HG03354 (cell line): Measurements from ENCODE around the gene NDUFB5.
"Not testable (repeated sequence)": the region's sequence is repeated elsewhere in the genome, so short reads cannot be mapped to it uniquely, and the experiment has no call there.

Source experiments
- ATAC-seq: cut with Tn5 transposase; IDR thresholded peaks from one replicate; pipeline ENCODE4 v1.9.1; 2021; ENCODE audit warnings: mild to moderate bottlenecking; ENCODE audit not compliant: unreplicated experiment, poor library complexity, severe bottlenecking

NDUFB5 gene

DNA sequence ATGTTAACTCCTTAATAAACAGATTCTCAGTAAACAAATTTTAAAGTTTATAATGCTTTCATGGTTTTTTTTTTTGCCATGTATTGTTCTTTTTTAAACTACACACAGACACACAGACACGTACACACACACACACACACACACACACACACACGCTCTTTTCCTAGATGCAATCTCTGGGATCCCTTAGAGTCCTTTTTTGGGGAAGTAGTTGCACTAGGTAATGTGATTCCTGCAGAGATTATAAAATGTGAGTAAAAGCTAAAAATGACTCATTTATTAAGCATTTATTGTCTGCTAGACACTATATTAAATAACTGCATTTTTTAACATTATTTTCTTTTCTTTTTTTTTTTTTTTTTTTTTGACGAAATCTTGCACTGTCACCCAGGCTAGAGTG, 19.9 kb downstream of the NDUFB5 start:
- ATAC-seq: no peak

DNA sequence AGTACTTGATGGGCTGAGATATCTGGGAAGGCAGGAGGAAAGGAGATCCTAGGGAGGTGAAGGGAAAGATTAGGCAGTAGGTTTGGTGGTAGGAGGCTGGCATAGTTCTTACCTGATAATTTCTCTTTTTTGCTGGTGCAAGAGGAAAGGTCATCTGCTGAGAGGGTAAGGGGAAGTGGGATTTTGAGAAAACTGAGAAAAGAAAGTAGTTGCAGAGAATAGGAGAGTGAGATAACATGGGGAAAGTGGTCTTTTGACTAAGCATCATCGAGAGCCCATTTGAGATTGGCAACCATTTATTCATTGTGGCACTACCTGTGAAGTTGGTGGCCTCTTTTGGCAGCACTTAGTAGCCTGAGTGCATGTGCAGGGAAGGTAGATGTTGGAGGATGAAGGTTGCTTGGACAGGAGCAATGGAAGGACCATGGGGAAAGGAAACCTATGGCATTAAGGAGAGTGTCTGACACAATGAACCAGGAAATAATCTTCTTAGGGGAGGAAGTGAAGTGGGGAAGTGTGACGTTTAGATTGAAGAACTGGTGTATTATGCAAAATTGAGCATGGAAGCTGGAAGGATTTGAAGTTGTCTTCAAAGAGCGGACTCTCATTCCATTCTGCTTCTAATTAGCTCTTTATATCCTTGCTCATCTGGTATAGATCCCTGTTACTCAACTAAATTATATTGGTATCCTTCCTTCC, 26.3 kb downstream of the NDUFB5 start:
- ATAC-seq: no peak

DNA sequence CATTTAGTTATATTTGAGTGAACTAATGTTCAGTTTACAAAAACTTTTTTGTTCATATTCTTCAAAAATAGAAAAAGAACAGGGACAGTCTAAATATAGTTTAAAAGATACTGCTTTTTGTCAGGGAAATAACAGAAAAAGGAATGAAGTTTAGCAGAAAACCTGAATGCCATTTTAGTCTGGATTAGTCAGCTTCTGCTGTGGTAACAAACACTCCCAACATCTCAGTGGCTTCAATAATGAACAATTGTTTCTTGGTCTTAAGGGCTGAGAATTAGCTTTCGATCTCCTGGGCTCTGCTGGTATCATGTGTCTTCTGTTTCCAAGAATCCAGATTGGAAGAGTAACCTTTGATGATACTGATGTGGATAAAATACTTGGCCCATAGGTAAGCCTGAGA, 35.9 kb downstream of the NDUFB5 start:
- no peak for ATAC-seq

DNA sequence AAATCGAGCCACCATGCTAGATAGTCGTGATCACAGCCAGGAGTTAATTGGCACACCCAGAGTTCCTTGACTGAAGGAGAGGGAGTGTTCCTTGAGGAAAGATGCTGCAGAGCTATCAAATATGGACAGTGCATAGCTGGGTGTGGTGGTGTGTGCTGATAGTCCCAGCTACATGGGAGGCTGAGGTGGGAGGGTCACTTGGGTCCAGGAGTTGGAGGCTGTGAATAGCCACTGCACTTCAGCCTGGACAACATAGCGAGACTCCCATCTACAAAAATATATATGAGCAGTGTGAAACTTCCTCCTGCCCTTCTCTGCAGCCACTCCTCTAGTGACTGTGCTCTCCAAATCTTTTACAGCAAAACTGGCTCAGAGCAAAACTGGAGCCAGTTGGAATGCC, 38.3 kb downstream of the NDUFB5 start:
- ATAC-seq: no peak

DNA sequence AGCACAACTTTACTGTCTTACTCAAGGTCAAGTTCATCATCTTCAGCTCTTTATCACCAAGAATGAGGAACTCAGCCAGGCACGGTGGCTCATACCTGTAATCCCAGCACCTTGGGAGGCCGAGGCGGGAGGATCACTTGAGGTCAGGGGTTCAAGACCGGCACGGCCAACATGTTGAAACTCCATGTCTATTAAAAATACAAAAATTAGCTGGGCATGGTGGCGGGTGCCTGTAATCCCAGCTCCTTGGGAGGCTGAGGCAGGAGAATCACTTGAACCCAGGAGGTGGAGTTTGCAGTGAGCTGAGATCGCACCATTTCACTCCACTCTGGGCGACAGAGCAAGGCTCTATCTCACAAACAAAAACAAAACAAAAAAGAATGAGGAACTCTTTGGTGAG, 39.2 kb downstream of the NDUFB5 start:
- not testable (repeated sequence) for ATAC-seq

DNA sequence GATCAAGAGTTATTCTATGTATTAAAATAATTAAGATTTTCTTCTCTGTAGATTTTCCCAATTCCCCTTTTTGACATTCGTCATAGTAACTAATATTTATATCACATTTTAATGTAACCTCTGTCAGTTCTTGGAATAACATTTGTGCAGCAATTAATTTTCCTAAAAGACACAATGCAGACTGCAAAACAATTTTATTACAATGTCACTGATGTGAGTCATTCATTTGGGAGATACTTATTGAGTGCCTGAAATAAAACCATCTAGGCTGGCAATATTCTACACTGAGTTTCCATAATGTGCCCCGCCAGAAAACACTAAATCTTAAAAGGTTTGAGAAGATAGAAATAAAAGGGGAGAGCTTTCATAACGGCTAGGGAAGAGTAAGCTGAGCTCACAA, 41.6 kb downstream of the NDUFB5 start:
- no peak for ATAC-seq

DNA sequence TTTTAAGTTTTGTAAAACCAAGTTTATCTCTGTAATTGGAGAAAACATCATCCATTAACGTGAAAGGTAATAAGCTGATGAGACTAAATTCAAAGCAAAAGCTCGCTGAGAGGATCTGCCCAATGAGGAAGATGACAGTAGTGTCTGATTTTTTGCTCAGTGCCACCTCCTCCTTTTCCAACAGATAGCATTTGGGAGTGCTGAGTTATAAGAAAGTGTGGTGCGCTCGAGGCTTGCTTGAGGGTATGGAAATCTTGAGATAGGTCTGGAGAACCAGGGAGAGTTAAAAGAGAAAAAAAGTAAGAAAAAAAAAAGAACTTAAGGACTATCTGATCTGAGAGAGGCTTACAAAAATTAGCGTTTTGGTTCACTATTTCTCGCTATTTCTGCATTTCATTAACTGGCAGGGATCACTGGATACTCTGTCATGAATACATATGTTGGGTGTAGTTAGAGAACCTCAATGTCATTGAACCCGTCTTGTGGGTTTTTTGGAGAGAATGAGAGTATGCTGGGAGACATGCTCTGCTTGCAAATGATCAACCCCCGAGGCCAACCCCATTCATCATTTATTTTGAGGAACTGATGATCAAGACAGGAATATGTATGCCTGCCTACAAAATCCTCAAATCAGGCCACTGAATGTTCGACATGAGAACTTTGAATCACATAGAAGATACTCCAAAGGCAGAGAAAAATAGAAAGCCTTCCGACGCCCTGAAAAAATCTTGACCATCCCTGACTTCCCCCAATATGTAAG, 47.3 kb downstream of the NDUFB5 start:
- no peak for ATAC-seq

DNA sequence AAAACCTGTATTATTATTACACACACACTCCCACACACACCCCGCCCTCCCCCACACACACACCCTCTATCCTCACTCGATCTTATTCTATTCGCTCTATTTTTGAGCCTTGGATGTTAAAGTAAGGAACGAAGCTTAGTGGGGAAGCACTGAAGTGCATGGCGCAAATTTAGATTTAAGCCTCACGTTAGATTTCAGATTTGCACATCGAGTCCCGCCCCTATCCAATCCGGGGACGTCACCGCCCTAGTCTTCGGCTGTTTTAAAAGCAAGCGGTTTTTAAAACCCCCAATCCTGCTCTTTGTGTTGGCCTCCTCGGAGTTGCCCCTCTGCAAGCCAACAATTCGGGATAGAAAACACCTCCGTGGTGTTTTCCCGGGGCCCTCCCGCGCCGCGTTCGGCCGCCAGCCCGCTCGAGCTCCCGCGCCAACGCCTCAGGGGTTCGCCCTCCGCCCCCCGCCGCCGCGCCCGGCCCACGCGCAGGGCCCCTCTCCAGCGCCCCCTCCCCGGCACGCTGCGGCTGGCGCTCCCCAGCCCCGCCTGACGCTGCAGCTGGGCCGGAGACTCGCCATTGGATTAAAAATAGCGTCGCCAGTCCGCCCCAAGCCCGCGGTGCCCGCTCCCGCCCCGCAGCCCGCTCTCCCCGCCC, 48.0 kb downstream of the NDUFB5 start, which contains the start of gene USP13:
TSS of gene USP13 (plus strand) at position 594 of the 649 bp plus-strand sequence. CDS start 186 bp downstream, outside the sequence.
- ATAC-seq: peak; percentile 73

DNA sequence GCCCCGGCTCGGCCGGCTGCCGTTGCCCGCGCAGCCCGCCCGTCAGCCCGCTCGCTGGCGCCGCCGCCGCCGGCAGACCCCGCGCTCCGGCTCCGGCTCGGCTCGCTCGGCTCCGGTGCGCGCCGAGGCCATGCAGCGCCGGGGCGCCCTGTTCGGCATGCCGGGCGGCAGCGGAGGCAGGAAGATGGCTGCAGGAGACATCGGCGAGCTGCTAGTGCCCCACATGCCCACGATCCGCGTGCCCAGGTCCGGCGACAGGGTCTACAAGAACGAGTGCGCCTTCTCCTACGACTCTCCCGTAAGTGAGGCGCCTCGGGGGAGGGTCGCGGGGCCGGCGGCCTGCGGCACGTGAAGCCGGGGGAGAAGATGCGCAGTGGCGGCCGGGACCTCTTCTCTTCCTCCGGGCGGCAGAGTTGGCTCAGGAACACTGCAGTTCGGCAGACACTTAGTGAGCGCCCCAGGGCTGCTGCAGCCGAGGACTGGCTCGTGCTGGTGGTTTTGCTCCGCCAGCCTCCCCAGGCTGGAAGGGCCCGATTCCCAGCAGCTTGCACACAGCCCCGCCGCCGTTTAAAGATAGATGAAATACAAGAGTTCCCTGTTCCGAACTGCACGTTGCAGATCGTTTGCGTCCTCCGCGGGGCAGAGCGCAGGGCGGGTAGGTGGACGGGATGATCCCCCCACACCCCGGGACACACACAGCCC, 48.7 kb downstream of the NDUFB5 start:
- peak; percentile 61 for ATAC-seq

DNA sequence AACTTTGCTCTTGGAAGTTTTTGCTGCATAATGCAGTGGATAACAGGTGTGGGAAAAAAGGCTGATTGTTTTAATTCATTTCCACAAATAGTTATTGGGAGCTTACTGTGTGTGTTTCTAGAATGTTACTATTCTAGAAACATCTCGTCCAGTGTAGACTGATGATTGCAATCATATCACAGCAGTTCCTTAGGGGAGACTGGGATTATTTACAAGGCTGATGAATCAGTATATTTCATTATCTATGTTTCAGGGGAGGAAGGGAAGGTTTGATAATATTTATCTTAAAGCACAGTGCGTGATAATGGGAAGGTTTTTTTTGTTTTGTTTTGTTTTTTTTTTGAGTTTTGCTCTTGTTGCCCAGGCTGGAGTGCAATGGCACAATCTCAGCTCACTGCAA, 50.6 kb downstream of the NDUFB5 start:
- ATAC-seq: no peak

DNA sequence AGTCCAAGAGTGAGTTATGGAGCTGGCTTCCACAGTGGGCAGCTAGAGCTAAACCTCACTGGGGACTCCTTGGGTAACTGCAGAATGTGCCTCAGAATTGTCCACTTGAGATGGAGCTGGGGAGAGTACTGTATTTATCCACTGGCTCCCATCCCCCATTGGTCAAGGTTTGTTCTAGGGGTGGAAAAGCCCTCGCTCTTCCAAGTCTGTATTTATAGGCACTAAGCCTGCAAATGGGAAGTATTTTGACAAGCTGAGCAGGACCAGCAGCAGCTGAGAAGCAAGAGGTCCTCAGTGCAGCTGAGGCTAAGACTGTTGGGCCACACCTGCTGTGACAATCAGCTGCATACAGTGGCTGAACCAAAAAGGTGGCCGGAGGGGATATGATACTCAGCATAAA, 54.0 kb downstream of the NDUFB5 start:
- ATAC-seq: no peak

DNA sequence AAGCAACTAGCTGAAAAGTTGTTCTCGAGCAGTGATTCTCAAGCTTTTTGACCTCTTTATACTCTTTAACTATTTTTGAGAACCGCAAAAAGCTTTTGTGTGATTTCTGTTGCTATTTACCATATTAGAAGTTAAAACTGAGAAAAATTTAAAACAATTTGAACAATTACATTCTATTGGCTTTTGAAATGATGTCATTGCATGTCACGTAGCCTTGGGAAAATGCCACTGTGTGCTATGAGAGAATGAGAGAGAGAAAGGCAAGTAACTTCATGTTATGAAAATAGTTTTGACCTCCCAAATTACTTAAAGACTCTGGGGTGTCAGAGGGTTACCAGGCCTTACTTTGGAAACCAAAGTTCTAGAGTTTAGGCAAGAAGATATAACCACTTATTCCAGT, 56.3 kb downstream of the NDUFB5 start:
- ATAC-seq: no peak

DNA sequence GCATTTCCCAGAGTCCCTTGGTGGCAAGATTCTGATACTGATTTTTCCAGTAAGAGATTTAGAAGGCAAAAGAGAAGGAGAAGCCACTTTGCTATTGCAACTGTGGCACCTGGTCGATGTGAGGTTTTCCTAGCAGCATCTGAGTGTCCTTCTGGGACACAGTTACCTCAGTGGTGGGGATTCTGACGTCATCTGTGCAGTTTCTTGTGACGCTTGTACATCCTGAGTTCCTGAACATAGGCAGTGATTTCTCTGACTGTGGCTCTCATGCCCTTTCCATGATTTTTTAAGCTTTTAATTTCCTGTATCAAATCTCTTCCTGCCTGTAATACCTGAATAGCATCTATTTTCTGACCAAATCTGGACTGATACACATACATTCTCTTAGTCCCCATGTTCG, 57.2 kb downstream of the NDUFB5 start:
- ATAC-seq: no peak

DNA sequence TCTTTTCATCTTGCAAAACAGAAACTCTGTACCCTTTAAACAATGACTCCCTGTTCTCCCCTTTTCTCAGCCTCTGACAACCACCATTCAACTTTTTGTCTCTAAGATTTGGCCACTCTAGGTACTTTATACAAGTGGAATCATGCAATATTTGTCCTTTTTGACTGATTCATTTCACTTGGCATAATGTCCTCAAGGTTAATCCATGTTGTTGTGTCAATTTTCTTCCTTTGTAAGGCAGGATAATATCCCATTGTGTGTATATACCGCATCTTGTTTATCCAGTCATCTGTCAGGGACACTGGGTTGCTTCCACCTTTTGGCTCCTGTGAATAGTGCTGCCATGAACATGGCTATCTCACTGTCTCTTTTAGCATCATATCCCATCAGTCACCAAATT, 58.5 kb downstream of the NDUFB5 start:
- ATAC-seq: no peak

DNA sequence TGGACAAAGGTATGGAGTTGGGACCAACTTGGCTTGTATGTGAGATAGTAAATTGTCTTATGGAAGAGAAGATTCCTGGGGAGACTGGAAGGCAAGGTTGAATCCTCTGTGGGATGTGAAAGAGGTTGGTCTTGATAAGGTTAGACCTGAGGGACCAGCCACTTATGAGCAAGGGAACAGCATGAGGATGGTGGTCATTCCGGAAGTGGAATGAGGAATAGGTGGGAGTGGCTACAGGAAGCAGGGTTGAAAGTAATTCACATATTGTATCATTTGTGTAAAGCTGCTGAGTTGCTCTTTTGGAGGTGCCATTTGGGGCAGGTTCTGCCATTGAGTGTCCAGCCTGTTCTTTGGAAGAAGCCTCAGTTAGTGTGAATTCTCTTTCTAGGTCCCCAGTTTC, 61.4 kb downstream of the NDUFB5 start:
- ATAC-seq: no peak

DNA sequence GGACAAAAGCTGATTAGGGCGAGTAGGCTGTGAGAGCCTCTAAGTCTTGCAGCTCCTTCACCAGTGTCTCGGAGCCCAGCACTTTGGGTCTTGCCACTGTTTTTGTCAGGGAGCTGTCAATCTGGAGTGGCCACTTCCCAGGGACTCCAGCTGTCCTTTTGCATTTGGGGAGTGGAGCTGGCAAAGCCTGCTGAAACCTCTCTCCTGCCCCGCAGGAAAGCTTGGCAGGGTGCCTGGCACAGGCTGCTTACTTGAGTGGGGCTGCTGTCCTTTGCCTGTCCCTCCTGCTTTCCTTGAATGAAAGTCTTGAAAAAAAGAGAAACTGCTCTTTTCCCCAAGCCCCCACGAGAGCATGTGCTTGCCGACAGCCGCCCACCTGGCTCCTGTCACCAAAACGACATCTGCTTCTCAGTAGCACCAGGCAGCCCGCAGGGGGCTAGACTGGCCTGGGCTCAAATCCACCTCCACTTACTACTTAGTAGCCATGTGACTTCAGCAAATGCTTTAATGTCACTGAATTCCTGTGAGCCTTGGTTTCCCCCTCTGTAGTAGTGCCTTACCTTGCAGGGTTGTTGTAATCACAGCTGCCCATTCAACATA, 61.9 kb downstream of the NDUFB5 start:
- ATAC-seq: no peak

DNA sequence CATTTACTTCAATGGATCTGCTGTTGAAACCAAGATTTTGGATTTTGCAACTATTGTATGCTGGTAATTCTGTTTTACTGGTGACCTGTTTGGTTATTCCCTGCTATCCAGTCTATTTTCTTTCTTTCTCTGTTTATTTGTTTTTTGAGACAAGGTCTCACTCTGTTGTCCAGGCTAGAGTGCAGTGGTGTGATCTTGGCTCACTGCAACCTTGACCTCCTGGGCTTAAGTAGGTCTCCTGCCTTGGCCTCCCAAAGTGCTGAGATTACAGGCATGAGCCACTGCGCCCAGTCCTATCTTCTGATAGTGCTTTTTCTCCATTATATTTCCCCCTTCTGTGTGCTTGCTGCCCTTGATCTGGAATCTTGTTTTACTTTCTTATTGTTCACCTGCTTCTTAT, 63.8 kb downstream of the NDUFB5 start:
- no peak for ATAC-seq

DNA sequence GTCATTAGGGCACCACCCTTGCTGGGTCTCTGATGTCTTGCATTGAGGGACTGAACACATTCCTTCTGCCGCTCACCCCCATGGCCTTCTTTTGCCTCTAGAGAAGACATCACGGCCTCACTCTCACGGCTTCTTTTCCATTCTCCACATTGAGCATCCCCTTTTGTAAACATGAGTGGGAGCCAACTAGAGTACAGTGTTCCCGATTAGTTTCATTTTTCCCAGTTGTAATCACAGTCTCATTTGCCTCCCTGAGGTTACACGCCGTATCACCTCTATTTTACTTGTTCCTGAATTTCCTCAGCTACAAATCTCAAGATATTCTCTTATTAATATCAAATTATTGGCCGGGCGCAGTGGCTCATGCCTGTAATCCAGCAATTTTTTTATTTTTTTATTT, 65.7 kb downstream of the NDUFB5 start:
- ATAC-seq: no peak

DNA sequence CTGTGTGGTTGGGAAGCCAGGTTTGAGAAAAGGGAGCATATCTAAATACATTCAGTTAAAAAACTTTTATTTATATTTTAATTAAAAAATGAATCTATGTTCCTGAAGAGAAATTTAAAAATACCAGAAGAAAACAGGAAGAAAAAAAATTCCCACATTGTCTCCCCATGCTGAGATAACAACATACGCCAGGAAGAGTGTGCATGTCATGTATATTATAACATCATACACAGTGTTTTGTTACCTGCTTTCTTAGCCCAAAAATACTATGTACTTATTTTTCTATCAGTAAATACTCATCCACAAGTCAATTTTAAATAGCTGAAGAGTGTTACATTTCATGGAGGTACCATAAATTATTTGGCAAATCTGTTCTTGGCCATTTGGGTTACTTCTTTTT, 66.7 kb downstream of the NDUFB5 start:
- no peak for ATAC-seq

DNA sequence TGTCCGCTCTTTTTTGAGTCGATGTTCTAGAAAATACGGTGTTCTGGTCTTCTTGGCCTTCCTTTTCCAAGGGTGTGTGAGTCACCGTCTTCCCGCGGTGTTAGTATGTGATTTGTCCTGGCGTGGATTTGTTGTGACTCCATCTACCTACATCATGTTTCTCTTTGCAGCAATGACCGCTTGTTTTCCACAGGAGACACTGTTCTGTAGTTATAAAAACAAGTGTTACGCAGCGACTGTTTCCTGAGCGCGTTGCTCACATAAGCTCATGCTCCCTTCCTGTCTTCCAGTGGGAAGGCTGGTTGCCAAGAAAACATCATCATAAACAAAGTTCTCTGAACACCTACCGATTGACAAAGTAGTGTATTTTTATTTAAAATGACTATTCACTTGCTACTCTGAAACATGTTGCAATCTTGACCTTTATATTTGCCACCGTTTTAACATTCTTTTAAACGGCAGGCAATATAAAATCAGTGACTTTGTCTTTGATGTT, 67.2 kb downstream of the NDUFB5 start:
- ATAC-seq: no peak
